HG02623 (cell line): Measurements from ENCODE around the gene ZBP1.

ENCODE experiments used
- ATAC-seq: cut with Tn5 transposase; IDR thresholded peaks from one replicate; pipeline ENCODE4 v1.9.1; 2021; ENCODE audit warnings: moderate library complexity; ENCODE audit not compliant: unreplicated experiment

ZBP1 gene

DNA sequence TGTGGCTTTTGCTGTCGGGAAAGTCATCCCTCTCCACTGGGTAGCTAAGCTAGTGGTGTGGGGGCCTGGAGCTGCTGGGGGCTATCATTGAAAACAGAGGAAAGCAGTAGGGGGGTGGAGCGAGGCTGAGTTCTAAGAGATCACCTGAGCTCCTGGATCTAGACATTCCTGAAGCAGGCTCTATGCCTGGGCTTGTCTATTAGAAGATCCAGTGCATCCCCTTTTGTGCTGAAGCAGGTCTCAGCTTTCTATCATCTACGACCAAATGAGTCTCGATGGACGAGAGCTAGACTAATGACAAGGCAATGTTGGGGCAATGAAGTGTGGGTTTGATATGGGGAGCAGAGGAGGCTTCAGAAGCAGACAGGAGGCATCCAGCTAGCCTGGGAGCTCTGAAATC lies 18.5 kb downstream of the ZBP1 start:
- ATAC-seq, result no peak

DNA sequence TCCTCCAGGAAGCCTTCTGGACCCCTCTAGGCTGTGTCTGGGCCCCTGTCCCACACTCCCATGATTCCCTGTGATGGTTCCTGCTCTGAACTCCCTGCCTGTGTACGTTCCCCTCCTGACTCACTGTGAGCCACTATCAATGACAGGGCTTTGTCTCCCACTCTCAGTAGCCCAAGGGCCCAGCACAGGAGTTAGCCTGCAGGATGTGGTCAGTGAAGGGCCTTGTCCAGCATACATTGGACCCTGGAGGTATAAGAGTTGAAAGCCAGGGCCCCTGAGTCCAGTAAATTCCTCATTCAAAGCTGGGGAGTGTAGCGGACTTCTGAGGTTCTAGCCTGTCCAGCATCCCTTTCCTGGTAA lies 19.0 kb downstream of the ZBP1 start:
- no peak for ATAC-seq

DNA sequence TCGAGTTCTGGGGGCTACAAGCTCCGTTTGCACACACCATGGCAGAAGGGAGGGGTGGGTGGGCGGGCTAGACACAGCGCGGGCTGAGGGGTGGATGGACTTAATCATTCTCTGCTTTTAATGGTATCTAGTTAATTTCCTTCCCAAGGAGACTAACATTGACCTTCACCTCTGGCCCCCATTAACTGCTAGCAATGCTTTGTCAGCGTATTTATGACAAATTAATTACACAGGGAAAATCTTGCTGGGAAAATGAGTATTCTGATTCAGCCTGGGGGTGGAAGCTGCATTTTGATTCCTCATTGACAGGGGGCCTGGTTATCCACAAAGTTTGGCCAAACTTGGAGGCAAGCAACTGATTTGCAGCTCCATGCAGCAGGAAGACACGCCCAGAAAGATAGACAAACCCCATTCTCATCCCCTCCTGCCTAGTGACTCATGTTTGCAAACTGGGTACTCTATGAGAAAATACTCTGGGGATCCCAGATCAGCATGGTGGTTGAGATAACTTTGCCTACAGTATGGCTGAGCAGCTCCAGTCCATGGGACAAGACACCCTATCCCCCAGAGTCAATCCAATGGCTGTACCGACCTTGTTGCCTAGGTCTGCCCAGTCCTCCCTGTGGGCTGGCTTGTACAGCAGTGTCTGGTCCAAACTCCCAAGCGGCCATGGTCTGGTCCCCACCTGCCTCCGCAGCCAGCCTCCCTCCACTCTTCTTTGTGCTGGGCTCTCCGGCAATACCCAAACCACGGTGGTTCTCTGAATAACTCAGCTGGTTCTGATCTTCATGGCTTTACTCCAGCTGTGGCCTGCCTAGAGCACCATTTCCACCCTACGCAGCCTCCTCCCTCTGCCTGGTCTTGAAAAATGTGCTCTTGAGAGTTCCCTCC lies 19.7 kb downstream of the ZBP1 start:
- ATAC-seq, result peak; percentile 40

DNA sequence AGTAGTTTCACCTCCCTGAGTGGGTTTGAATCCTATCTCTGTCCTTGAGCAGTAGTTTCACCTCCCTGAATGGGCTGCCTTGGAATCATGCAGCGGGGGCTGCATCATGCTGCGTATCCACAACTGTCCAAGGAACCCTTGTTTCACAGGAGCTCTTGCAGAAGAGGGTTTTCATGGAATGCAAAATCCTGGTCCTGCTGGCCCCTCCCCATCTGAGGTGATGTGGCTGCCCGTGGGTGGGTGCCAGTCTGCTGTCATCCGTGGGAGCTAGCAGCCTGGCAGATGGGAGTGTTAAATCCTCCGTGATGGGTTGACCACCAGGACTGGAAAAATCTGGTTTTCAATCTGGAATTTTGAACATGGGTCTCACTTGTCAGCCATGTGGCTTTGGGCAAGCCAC lies 21.7 kb downstream of the ZBP1 start:
- no peak for ATAC-seq

DNA sequence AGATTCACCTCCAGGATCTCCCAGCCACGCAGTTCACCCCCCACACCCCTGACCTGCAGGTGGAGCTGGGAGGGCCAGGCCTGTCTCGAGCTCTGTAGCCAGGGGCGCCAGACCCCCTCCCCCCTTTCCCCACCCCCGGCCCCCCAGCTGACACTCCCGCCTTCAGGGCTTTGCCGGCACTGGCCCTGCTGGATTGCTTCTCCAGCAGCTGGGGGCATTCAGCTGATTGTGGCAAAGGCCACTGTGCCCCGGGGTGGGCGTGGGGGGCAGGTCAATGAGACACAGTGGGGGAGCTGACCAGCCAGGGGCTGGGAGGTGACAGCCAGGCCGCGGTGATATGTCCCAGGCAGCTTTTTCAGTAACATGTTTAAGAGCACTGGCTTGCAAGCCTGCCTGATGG lies 22.2 kb downstream of the ZBP1 start:
- no peak for ATAC-seq

DNA sequence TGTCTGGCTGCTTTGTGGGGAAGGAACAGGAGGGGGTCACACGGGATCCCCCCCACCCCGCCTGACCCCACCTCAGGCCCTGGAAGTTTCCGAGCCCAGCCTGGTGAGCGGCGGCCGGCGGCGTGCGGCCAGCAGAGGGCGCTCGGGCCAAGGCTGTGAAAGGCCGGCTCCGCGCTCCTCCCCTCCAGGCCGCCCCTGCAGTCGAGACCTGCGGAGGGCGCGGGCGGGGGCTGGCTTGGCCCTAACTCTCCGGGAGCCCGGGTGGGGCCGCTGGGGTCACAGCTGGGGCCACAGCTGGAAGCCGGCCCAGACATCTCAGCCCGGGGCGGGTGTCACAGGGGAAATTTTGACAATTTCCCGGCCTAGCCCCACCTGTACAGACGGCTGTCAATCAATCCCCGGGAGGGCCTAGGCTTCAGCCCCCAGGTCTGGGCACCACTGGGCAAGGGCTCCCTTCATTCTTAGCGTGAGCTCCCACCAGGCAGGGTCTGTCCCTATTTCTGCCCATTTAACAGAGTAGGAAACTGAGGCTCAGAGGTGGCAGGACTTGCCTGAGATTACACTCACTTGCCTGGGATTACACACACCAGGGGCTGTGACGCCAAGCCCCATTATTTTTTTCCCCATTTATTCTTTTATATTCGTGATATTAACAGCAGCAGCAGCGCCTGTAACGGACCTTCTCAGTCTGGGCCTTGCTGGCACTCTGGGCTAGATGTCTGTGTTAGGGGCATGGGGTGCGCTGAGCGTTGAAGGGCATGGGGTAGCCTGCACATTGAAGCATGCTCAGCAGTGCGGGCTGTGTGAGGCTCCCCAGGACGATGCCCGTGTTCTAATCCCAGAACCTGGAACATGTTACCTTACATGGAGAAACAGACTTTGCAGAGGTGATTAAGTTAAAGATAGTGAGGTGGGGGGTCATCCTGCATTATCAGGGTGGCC lies 23.0 kb downstream of the ZBP1 start:
- peak; percentile 47 for ATAC-seq

DNA sequence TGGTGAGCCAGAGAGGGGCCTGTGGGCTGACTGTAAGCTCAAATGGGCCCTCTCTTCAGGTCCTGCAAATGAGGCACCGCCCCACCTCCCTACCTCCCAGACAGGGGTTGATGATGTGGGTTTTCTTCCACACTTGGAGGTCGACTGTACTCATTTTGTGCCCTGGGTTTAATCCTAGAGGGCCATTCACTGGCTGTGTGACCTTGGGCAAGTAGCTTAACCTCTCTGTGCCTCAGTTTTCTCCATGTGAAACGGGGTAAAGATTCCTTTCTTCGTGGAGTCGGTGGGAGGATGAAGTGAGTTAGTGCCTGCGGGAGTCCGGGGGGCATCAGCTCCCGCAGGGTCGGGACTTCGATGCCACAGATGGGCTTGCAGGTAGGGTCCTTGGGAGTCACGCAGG lies 23.9 kb downstream of the ZBP1 start:
- no peak for ATAC-seq

DNA sequence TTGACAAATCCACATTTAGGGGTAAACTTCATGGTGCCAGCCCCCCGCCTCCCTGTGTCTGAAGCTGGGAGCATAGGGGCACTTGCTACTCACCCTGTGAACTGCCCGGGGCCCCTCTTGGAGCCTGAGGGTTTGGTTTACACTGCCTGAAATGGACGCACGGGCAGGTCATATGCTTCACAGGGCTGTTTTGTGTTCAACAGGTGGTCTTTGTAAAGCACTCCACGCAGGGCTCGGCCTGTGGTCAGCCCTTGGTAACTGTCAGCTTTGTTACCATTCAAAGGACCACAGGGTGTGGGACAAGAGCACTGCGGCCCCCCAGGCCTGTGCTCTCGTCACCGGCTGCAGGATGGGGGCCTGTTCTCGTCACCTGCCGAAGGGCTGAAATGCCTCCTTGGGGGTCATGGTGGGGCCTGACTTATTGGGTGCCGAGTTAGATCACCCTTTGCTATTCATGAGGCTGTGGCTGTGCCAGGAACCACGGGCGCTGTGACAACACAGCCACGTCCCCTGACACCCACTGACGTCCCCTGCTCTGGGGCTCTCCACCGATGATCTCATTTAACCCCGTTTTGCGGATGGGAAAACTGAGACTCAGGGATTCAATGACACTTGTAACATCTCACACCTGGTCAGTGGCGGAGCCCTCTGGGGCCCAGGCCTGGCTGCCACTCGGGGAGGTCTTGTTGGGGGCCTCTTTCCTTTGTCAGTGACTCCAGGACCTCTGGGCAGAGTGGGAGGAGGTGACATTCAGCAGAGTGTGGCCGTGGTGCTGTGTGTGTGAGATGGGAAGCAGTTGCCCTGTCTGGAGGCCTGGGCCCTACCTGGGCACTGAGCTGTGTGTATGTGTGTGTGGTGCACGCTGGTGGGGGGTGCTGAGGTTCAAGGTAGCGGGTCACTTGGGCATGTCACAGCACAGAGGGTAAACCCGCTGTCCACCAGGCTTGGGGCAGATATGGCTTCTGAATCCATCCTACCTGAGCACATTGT lies 24.9 kb downstream of the ZBP1 start:
- ATAC-seq, result no peak

DNA sequence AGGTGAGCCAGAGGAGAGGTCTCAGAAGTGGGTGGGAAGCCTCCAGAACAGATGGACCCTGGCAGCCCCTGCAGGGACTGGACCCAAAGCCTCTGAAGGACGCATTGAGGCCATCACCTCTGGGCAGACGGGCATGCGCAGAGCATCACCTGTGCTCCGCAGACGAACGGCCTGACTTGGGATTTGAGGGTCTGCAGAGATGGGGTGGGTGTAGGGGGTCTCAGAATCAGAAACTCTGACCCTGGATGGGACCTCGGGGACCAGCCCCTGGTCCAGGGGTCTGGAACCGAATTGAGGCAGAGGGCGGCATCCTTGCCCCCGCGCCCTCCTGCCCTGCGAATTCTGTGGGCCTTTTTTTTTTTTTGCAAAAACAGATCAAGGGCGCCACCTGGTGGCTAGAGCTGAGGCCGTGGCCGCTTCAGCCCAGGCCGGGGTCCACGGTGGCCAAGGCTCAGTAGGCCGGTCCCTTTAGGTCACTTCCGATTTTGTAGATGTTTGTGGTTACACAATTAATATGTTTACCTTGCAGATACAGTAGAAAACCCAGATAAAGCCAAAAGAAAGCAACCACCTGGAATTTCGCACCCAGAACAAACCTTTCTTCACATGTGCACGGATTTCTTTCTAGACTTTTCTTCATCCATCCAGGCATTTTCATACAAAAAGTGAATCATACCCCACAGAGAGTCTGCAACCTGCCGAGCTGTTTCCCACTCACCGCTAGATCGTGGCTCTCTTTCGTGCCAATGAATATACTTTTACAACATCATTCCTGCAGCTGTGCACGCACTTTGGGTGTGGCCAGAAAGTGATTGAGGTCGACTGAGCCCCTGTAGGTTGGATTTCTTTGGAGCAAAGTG lies 25.9 kb downstream of the ZBP1 start:
- ATAC-seq, result no peak

DNA sequence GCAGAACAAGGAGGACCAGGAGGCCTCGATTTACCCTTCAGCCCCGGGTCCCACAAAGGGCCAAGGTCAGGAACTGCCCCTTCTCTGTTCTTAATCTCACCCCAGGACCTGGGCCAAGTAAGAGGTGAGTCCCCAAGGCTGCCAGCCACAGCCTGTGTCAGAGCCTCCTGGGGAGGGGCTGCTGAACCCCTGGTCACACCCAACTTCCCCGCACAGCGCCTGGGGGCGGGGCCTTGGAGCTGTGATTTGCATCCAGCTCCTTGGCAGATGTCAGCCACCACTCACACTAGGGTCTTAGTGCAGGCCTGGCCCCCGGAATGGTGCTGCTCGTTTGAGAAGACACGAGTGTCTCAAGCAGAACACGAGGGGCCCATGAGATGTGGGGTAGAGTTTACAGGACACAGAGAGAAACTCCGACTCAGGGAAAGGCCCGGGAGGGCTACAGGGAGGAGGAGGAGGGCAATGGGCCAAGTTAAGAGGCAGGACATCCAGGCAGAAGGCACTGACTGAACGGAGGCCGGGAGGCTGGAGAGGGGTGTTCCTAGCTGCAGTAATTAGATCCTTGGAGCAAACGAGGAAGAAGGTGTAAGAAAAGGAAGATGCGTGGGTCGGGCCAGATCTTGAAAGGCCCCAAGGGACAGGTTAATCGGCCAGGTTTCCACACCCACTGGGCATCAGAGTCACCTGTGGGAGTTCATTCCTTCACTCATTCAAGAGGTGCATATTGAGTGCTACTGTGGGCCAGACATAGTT lies 26.9 kb downstream of the ZBP1 start:
- ATAC-seq, result no peak

DNA sequence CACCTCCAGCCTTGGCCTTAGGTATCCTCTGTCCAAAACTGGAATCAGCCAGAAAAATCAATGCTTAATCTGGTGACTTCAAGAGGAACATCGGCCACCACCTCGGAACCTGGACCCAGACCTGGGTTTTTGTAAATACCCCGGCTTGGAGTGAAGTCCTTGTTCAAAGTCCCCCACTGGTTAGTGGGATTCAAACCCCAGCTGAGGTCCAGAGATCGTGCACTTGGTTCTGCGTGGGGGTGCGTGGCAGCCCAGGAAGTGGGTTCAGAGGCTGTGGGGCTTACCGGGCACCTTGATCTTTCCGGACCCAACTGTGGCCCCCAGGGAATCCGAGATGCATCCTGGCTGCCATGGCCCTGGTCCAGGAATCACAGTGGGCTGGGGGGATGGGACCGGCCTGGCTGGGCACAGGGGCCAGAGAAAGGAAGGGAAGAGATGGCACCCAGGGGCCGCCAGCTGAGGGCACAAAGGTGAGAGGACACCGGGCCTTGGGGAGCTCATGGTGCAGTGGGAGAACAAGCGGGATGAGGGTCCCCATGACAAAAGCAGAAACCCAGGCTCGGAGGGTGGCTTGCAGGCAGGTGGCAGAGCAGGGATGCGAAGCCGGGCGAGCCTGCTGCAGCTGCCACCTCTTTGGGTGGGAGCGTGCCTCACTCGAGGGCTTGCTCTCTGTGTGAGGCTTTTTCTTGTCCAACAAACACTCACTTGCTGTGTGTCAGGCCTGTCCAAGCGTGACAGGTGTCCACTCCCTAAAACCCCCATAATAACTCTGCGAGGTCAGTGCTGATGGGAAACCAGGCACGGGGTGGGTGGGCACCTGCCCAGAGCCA lies 27.7 kb downstream of the ZBP1 start:
- ATAC-seq, result no peak

DNA sequence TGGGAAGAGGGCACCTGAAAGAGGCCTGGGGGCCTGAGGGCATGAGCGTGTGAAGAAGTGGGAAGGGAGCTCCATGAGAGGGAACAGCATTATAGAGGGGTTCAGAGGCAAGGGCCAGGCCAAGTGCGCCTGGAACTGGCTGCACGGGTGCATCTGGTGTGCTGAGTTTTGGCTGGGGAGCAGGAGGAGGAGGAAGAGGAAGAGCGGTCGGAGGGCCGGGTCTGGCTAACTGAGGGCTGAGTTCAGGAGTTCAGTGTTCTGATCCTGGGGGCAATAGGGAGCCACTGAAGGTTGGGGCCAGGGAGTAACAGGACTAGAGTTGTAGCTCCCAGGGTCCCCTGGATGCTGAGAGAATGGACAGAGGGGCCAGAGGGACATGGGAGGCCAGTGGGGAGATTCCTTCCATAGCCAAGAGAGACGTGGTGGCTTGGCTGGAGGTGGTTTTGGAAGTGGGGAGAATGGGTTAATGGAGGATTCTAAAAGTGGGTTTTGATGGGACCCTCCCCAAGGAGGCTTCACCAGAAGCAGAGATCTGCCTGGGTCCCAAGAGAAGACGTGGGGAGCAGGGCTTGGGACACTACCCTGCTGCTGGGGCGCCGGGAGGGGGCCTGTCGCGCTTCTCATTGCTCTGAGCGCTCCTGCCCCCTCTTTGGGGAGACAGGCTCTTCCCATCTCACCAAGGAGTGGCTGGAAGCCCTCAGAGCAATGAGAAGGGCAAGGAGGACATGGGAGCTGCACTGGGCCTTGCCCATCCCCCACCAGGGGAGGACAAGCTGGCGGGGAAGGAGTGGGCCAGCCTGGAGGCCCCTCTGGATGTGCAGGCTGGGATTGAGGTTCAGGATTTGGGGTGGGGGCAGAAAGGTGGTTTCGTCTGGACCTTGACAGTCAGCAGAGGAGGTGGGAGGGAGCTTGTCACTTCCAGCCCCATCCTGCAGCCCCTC lies 28.7 kb downstream of the ZBP1 start:
- ATAC-seq, result no peak

DNA sequence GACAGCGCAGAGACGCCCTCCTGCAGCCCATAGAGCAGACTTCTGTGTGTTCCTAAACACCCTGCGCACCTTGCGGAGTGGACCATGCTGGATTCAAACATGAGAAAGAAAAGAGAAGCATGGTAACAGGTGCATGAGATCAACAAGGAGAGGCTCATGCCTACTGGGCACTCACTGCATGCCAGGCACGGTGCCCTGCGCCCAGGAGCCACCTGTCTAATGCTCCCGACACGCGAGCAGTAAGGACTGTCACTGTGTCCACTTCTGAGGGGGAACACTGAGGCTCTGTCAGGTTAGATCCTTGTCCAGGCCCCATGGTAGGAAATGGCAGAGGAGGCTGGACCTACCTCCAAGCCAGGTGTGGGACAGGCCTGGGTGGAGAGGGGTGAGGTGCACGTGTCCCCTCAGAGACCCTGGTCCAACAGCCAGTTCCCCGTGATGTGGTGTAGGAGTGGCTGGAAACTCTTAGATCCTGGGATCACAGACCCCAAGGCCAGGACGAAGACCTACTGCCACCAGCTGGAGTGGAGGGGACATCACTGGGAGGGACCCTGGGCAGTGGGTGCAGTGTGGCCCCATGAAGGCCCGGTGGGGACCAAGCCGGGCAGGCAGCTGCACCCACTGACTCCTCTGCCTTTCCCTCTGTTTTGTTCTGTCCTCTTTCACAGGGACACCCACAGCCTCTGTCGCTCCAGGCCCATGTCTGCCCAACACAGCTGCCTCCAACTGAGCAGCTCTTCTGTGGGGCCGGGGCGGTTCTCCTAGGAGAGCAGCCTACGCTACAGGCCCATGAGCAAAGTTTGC lies 29.5 kb downstream of the ZBP1 start:
- no peak for ATAC-seq

DNA sequence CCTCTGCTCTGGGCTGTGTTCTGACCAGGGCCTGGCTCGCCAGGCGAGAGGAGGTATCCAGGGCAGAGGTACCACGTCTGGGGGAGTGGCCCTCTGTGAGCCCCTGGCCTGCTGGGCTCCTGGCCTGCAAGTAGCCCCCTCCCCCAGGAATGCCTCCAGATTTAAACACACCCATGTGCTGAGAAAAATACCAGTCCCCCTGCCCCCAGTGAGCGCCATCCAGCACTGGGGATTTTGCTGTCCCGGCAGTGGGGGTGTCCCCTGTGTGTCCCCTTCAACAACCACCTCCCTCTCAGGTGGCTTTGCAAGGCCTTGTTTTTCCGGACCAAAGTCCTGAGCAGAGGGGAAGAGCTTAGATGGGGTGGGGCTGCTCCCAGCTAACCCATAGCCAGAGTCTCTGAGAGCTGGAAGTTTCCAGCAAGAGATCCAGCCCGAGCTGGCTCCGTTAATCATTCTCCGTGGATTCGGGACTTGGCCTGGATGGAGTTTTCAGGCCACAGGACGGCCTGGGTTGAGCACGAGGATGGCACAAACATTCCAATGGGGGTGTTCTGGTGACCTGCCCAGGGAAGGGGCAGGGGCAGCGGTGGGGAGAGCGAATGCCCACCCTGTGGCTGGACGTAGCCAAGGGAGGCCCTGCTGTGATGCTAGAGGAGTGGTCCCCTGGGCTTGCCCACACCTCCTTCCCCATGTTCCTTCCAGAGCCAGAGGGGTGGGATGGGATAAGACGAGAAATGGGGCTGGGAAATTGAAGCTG lies 30.3 kb downstream of the ZBP1 start:
- ATAC-seq, result no peak

DNA sequence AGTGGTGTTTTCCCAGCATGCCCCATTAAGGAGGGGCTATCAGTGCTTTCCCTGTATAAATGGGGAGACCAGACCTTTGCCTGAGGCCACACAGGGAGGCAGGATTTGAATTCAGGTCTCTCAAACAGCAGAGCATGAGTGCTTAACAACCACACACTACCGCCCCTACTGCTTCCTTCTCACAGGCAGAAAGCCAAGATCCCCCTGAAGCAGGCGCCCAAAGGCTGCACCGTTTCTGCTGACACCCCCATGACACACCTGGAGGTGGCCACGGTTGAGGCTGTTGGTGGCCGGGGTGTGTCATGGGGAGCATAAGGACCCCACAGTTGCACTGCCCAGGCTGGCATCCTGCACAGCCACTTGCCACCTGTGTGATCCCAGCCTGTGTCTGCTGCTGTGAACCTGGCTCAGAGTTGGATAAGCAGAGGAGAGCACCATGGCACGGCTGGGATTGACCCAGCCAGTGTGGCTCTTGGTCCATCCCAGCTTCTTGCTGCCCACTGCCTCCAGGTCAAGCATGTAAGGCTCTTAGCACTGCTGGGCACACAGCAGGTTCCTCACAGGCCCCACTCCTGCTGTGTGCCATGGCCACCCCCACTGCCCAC lies 31.0 kb downstream of the ZBP1 start:
- no peak for ATAC-seq
